Natural killer cell (primary cell): ENCODE data around the gene FHDC1. TPM values are rescaled to one million over a fixed set of nuclear protein-coding genes. Genes with fewer than 3 reads are reported as not detected.

Source experiments
- ATAC-seq, 3 donors: fragments of 150-1000 bp in 2 of 3; fragments of 200-7000 bp in 1 of 3; cut with Tn5 transposase; 1 replicate in 1 of 3; 2 replicates in 2 of 3; pipeline ENCODE4 v1.10.0; 2021; ENCODE audit warnings: mild to moderate bottlenecking in 2 of 3, moderate library complexity in 2 of 3
- DNase-seq, 2 donors: peaks; one replicate each; pipeline versions ENCODE4 v3.0.0 to v3.0.0-alpha.2; 2013 to 2021; ENCODE audit warnings: mixed read lengths in 1 of 2
- H3K27ac ChIP-seq: one replicate; pipeline ENCODE4 v1.5.1; 2013; ENCODE audit warnings: mild to moderate bottlenecking, low read length
- H3K27me3 ChIP-seq: one replicate; pipeline ENCODE4 v1.6.1; 2013; ENCODE audit warnings: low read length; ENCODE audit not compliant: control insufficient read depth, insufficient read depth
- H3K36me3 ChIP-seq: one replicate; pipeline ENCODE4 v1.6.1; 2013; ENCODE audit warnings: low read length; ENCODE audit not compliant: control insufficient read depth, insufficient read depth
- H3K4me1 ChIP-seq: one replicate; pipeline ENCODE4 v1.6.1; 2013; ENCODE audit warnings: low read length; ENCODE audit not compliant: control insufficient read depth, insufficient read depth
- H3K4me3 ChIP-seq: one replicate; pipeline ENCODE4 v1.5.1; 2013; ENCODE audit warnings: low read length
- H3K9me3 ChIP-seq: one replicate; pipeline ENCODE4 v1.6.1; 2013; ENCODE audit warnings: low read length; ENCODE audit not compliant: control insufficient read depth, insufficient read depth
- H3K27ac Mint-ChIP-seq, 2 donors: one replicate each; pipeline ENCODE4 v1.8.0; 2022; ENCODE audit warnings: mild to moderate bottlenecking in 2 of 2, mixed read lengths in 2 of 2, moderate library complexity in 1 of 2
- H3K27me3 Mint-ChIP-seq, 2 donors: one replicate each; pipeline ENCODE4 v1.8.0; 2022; ENCODE audit warnings: low read depth in 2 of 2, mixed read lengths in 2 of 2
- H3K36me3 Mint-ChIP-seq: one replicate; pipeline ENCODE4 v1.8.0; 2022; ENCODE audit warnings: mixed read lengths
- H3K4me1 Mint-ChIP-seq, 2 donors: one replicate each; pipeline ENCODE4 v1.8.0; 2022; ENCODE audit warnings: mixed read lengths in 2 of 2
- H3K4me3 Mint-ChIP-seq: one replicate; pipeline ENCODE4 v1.8.0; 2022; ENCODE audit warnings: mild to moderate bottlenecking, moderate library complexity, mixed read lengths
- H3K9me3 Mint-ChIP-seq, 2 donors: one replicate each; pipeline ENCODE4 v1.8.0; 2022; ENCODE audit warnings: mixed read lengths in 2 of 2
- CTCF ChIP-seq: fragments of 200-600 bp; IDR thresholded peaks from one replicate; pipeline ENCODE4 v1.8.0; 2022; ENCODE audit warnings: antibody characterized with exemption
- WGBS: methylation state at CpG from one replicate; pipeline ENCODE4 v1.1.7; 2013; ENCODE audit warnings: missing lambda C conversion rate; ENCODE audit not compliant: insufficient coverage; 5-methylcytosine and 5-hydroxymethylcytosine counted together
- intact Hi-C: fragments of 100-400 bp; cut with micrococcal nuclease; formaldehyde crosslinking; loops from one replicate; pipeline ENCODE4 v1.14.2; 2022
- total RNA-seq, 4 donors: library from RNA; stranded (reverse); fragments of 120-200 nt in 1 of 4; gene quantifications; one replicate each; pipeline versions ENCODE4 v1.2.3 to v1.2.4, GENCODE V29; 2013 to 2022

Gene FHDC1
- total RNA-seq, 3 donors from 2014 or later (not counting 1 experiment from before 2014, with no cell fraction given), result 0.10 to 0.23 (median 0.16) TPM

- 90% methylated on average over 6 of the region's 6 CpGs for WGBS
- no peaks in the 10 kb centered on the region for H3K36me3 ChIP-seq
- no peak overlapping the region for H3K4me3 Mint-ChIP-seq
- no peak for TF ChIP-seq CTCF
- H3K4me1 ChIP-seq, result peaks cover 2% of the 10 kb centered on the region
- ATAC-seq (no peak), DNase-seq (no peak)
- H3K9me3 ChIP-seq, result no peaks in the 10 kb centered on the region
- peaks cover 18% of the 10 kb centered on the region for H3K27me3 ChIP-seq
- no peak overlapping the region for H3K27ac ChIP-seq
- peaks cover 0 to 1% of the 10 kb centered on the region in 2 donors for H3K4me1 Mint-ChIP-seq
- no peaks in the 10 kb centered on the region for H3K36me3 Mint-ChIP-seq
- H3K27me3 Mint-ChIP-seq, result peaks cover 17 to 19% of the 10 kb centered on the region in 2 donors
- intact Hi-C loops, result no loop called here
- H3K9me3 Mint-ChIP-seq, result no peaks in the 10 kb centered on the region
- no peak overlapping the region for H3K4me3 ChIP-seq
- no peak overlapping the region for H3K27ac Mint-ChIP-seq
Observed at GRCh38 chr4:152943672-152944071, 7.5 kb downstream of the FHDC1 start.

- Histone ChIP-seq H3K4me3 (no peak overlapping the region), H3K4me1 (no peaks in the 10 kb centered on the region), H3K9me3 (no peaks in the 10 kb centered on the region), H3K27ac (no peak overlapping the region), H3K27me3 (peaks cover 9% of the 10 kb centered on the region), H3K36me3 (no peaks in the 10 kb centered on the region)
- intact Hi-C loops, result no loop called here
- no peaks in the 10 kb centered on the region for H3K4me1 Mint-ChIP-seq
- WGBS, result 58% methylated on average over 4 of the region's 4 CpGs
- ATAC-seq (no peak), DNase-seq (no peak)
- no peak overlapping the region for H3K4me3 Mint-ChIP-seq
- TF ChIP-seq CTCF, result no peak
- no peak overlapping the region for H3K27ac Mint-ChIP-seq
- H3K36me3 Mint-ChIP-seq, result no peaks in the 10 kb centered on the region
- peaks cover 8 to 11% of the 10 kb centered on the region in 2 donors for H3K27me3 Mint-ChIP-seq
- H3K9me3 Mint-ChIP-seq, result no peaks in the 10 kb centered on the region
Observed at GRCh38 chr4:152944666-152945320, 8.7 kb downstream of the FHDC1 start.

- H3K4me1 ChIP-seq, result no peaks in the 10 kb centered on the region
- H3K4me3 ChIP-seq, result no peak overlapping the region
- no peak for DNase-seq
- Mint-ChIP-seq H3K4me1 (no peaks in the 10 kb centered on the region), H3K27ac (no peak overlapping the region), H3K36me3 (no peaks in the 10 kb centered on the region), H3K9me3 (no peaks in the 10 kb centered on the region), H3K27me3 (peaks cover 0 to 6% of the 10 kb centered on the region in 2 donors), H3K4me3 (no peak overlapping the region)
- WGBS, result 90% methylated on average over 9 of the region's 9 CpGs
- no peaks in the 10 kb centered on the region for H3K36me3 ChIP-seq
- H3K27me3 ChIP-seq, result peaks cover 2% of the 10 kb centered on the region
- intact Hi-C loops, result no loop called here
- no peaks in the 10 kb centered on the region for H3K9me3 ChIP-seq
- ATAC-seq, result no peak
- TF ChIP-seq CTCF, result no peak
- H3K27ac ChIP-seq, result no peak overlapping the region
Observed at GRCh38 chr4:152945639-152946038, 9.5 kb downstream of the FHDC1 start.

GRCh38 chr4:152946446-152946845 lies 10.3 kb downstream of the FHDC1 start:
- Histone ChIP-seq H3K4me3 (no peak overlapping the region), H3K27me3 (peaks cover 2% of the 10 kb centered on the region), H3K27ac (no peak overlapping the region), H3K36me3 (no peaks in the 10 kb centered on the region), H3K4me1 (no peaks in the 10 kb centered on the region), H3K9me3 (no peaks in the 10 kb centered on the region)
- Mint-ChIP-seq H3K9me3 (no peaks in the 10 kb centered on the region), H3K27me3 (peaks cover 0 to 6% of the 10 kb centered on the region in 2 donors), H3K36me3 (no peaks in the 10 kb centered on the region), H3K4me1 (no peaks in the 10 kb centered on the region), H3K27ac (no peak overlapping the region), H3K4me3 (no peak overlapping the region)
- DNase-seq (no peak), ATAC-seq (no peak)
- 89% methylated on average over 3 of the region's 4 CpGs for WGBS
- TF ChIP-seq CTCF, result no peak
- intact Hi-C loops, result no loop called here
